Mesothelial cell of epicardium (in vitro differentiated cells): ENCODE results near the gene UBAP2L. TPM values are rescaled to one million over a fixed set of nuclear protein-coding genes. Genes with fewer than 3 reads are reported as not detected.

Experiments
- DNase-seq, 2 experiments: peaks; one replicate each; pipeline ENCODE4 v3.0.0; 2021; ENCODE audit warnings: low spot score in 2 of 2; ENCODE audit not compliant: unreplicated experiment in 2 of 2
- H3K27ac Mint-ChIP-seq: 2 replicates; pipeline ENCODE4 v1.8.0; 2021; ENCODE audit warnings: mixed read lengths
- H3K27me3 Mint-ChIP-seq: 2 replicates; pipeline ENCODE4 v1.8.0; 2021; ENCODE audit warnings: low read depth, mixed read lengths
- H3K36me3 Mint-ChIP-seq: 2 replicates; pipeline ENCODE4 v1.8.0; 2021; ENCODE audit warnings: mixed read lengths
- H3K4me1 Mint-ChIP-seq: 2 replicates; pipeline ENCODE4 v1.8.0; 2021; ENCODE audit warnings: mixed read lengths
- H3K4me3 Mint-ChIP-seq: 2 replicates; pipeline ENCODE4 v1.8.0; 2021; ENCODE audit warnings: mild to moderate bottlenecking, moderate library complexity, mixed read lengths
- H3K9me3 Mint-ChIP-seq: 2 replicates; pipeline ENCODE4 v1.8.0; 2021; ENCODE audit warnings: mixed read lengths
- total RNA-seq: library from RNA; stranded (reverse); gene quantifications from 3 replicates; pipeline ENCODE4 v1.2.1, GENCODE V29; 2021
- TF ChIP-seq, protein P1 (sequence below): fragments of 200-600 bp; sonication (generic); IDR thresholded peaks from one replicate; pipeline ENCODE4 v1.5.0; 2021; ENCODE audit warnings: antibody characterized with exemption; ENCODE audit not compliant: unreplicated experiment

UBAP2L gene
- total RNA-seq, 1 donor from 2014 or later, result 265 TPM

DNA sequence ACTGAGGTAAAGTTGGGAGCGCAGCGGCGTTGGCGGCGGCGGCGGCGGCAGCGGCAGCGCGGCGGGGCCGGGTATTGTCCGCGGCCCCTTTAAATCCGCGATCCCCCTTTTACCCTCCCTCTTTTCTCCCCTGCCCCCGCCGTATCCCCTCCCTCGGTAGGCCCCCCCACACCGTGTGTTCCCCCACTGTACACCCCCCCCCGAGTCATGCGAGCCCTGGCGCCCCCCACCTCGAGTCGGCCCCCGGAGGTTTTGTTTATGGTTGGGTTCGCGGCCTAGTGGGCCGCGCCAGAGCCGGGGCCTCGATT is 169 bp downstream of the UBAP2L start:
- Mint-ChIP-seq H3K4me1 (peaks cover 51% of the 10 kb centered on the region), H3K27ac (peak overlapping the region; percentile 100), H3K4me3 (peak overlapping the region; percentile 88), H3K36me3 (peaks cover 23% of the 10 kb centered on the region), H3K9me3 (no peaks in the 10 kb centered on the region), H3K27me3 (no peaks in the 10 kb centered on the region)
- DNase-seq, result no peak
- TF ChIP-seq, protein P1, sequence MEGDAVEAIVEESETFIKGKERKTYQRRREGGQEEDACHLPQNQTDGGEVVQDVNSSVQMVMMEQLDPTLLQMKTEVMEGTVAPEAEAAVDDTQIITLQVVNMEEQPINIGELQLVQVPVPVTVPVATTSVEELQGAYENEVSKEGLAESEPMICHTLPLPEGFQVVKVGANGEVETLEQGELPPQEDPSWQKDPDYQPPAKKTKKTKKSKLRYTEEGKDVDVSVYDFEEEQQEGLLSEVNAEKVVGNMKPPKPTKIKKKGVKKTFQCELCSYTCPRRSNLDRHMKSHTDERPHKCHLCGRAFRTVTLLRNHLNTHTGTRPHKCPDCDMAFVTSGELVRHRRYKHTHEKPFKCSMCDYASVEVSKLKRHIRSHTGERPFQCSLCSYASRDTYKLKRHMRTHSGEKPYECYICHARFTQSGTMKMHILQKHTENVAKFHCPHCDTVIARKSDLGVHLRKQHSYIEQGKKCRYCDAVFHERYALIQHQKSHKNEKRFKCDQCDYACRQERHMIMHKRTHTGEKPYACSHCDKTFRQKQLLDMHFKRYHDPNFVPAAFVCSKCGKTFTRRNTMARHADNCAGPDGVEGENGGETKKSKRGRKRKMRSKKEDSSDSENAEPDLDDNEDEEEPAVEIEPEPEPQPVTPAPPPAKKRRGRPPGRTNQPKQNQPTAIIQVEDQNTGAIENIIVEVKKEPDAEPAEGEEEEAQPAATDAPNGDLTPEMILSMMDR, result no peak

DNA sequence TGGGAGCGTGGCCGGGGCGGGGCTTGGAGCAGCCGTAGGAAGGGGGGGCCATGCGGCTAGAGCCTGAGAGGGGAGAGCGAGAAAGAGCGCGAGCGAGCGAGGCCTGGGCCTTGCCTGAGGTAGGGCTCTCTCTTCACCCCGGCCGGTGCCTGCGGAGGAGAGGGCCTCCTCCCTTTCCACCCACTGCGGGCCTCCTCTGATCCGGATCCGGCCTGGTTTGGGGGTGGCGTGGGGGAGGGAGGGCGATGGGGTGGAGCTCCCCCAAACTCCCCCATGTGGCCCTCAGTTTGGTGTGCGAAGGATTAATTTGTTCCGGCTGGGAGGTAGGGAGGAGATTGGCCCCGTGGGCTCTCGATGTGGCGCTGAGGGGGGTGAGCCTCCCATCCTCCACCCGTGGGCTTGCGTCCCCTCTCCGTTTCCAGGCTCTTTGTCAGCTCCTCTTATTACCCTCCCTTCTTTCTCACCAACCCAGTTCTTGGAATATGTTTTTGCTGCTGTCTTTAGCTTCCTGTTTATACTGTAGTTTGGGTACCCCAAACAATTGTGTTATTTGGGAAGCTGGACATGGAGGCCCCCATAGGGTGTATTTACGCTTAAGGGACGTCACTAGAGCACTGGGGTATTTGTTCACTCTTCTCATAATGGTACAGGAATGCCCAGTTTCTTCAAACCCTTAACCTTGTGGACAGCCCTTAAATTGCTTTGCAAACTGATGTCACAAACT is 685 bp downstream of the UBAP2L start:
- peak; percentile 54 to 73 for DNase-seq
- H3K27me3 Mint-ChIP-seq, result no peaks in the 10 kb centered on the region
- peaks cover 51% of the 10 kb centered on the region for H3K4me1 Mint-ChIP-seq
- peak overlapping the region; percentile 88 for H3K4me3 Mint-ChIP-seq
- TF ChIP-seq, protein P1, result no peak
- H3K36me3 Mint-ChIP-seq, result peaks cover 26% of the 10 kb centered on the region
- H3K9me3 Mint-ChIP-seq, result no peaks in the 10 kb centered on the region
- H3K27ac Mint-ChIP-seq, result peak overlapping the region; percentile 98

DNA sequence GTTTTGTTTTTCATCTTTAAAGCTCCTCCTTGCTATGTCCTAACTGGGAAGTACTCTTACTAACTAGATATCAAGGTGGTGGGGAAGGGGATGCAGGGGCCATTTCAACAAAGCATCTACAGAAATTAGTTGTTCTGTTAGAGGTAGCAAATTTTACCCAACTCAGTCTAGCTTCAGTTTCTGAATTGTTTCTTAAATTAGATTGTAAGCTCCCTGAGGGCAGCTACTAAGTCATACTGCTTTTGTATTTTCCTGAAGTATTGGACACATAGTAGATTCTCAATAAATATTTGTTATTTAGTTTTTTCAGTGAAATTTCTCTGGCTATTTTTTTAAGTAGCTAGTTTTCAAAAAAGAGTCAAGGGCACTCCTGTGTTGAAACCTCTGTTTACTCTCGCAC is 1.8 kb downstream of the UBAP2L start:
- peak overlapping the region; percentile 88 for H3K4me3 Mint-ChIP-seq
- no peaks in the 10 kb centered on the region for H3K9me3 Mint-ChIP-seq
- H3K27me3 Mint-ChIP-seq, result no peaks in the 10 kb centered on the region
- TF ChIP-seq, protein P1, result no peak
- peak overlapping the region; percentile 98 for H3K27ac Mint-ChIP-seq
- H3K4me1 Mint-ChIP-seq, result peaks cover 51% of the 10 kb centered on the region
- no peak for DNase-seq
- H3K36me3 Mint-ChIP-seq, result peaks cover 28% of the 10 kb centered on the region

DNA sequence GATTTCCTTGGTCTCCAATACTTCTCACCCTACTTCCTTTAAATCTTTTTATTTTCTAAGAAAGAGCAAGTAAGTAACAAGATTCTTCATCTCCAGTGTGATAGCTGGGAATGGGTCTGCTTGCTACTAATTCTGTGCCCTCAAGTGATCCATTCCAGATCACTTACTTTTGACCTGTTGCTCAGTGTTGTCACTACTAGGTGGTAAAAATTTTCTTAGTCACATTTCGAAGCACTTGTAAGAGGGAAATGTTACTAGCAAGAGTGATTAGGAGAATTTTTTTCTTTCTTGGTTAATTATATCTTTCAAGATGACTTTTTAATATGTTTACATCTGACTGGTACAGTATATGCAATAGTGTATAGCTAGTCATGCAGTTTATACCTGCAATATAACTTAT is 2.2 kb downstream of the UBAP2L start:
- peak overlapping the region; percentile 88 for H3K4me3 Mint-ChIP-seq
- H3K27me3 Mint-ChIP-seq, result no peaks in the 10 kb centered on the region
- H3K9me3 Mint-ChIP-seq, result no peaks in the 10 kb centered on the region
- no peak for DNase-seq
- TF ChIP-seq, protein P1, result no peak
- peaks cover 49% of the 10 kb centered on the region for H3K4me1 Mint-ChIP-seq
- peaks cover 27% of the 10 kb centered on the region for H3K36me3 Mint-ChIP-seq
- H3K27ac Mint-ChIP-seq, result peak overlapping the region; percentile 84

DNA sequence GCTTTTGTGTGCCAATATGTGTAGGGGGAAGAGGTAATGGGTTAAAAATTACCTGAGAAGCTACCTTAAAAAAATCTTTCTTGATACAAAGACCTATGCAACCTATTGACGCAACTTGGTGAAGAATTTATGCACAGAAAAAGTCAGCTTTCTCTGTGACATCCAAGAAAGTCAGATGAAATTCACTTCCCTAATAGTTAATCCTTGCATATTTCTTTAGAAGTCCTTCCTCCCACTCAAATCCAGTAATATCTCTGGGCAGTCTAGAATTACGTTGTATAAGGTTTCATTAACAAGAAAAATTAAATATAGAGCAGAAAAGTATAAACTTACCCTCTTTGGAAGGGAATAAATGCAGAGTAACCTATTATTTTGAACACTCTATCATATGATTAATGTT is 2.9 kb downstream of the UBAP2L start:
- Mint-ChIP-seq H3K27ac (peak overlapping the region; percentile 84), H3K27me3 (no peaks in the 10 kb centered on the region), H3K36me3 (peaks cover 28% of the 10 kb centered on the region), H3K4me1 (peaks cover 42% of the 10 kb centered on the region), H3K9me3 (no peaks in the 10 kb centered on the region), H3K4me3 (peak overlapping the region; percentile 88)
- TF ChIP-seq, protein P1, result no peak
- no peak for DNase-seq
